GM18505 (cell line): ENCODE results near the gene IMMP2L.

ENCODE experiments used
- ATAC-seq: cut with Tn5 transposase; IDR thresholded peaks from one replicate; pipeline ENCODE4 v1.9.1; 2021; ENCODE audit not compliant: unreplicated experiment
- POLR2A ChIP-seq: IDR thresholded peaks from 4 replicates; pipeline ENCODE4 v1.6.1; 2011; ENCODE audit warnings: borderline replicate concordance; ENCODE audit not compliant: insufficient read depth, insufficient read length; ENCODE audit errors: extremely low read depth

Gene IMMP2L

GRCh38 chr7:111067682-111068081 is 494.6 kb downstream of the IMMP2L start:
- TF ChIP-seq POLR2A, result no peak
- ATAC-seq, result no peak

DNA sequence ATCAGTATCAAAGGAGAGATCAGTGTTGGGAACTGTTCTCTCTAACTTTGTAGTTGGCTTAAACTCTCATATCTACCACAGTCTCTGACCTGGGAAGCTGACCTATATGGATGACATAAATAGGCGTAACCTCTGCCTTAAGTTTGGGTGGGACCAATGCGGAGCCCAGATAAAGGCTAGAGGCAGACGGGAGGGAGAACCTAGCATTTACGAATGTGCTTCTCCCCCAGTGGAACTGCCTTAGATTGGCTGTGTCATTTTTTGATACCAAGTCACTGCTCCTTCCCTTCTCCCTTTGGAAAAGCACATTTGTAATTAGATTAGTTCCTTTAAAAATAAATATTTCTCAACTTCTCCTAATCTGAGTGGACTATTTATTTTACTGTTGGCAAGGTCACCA is 495.0 kb downstream of the IMMP2L start:
- no peak for ATAC-seq
- TF ChIP-seq POLR2A, result no peak

- no peak for ATAC-seq
- no peak for TF ChIP-seq POLR2A
Observed at GRCh38 chr7:111063166-111063565, 499.1 kb downstream of the IMMP2L start.

GRCh38 chr7:111059833-111060232 is 502.5 kb downstream of the IMMP2L start:
- ATAC-seq, result no peak
- no peak for TF ChIP-seq POLR2A

DNA sequence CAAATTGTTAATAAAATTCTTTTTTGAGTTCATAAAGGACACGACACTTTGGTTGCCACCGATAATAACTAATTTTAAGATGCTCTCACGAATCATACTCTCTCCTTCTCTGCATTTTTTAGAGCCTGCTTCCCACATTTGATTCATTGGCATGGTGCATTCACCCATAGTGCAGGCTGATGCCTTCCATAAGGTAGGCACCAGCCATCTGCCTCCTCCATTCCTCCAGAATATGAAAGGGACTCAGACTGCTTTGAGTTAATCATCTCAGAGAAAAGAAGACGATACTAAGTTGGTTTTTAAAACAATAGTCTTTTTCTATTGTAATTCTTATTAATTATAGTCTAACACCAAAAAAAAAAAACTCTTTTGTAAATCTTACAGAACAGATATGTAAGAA is 505.2 kb downstream of the IMMP2L start:
- no peak for ATAC-seq
- no peak for TF ChIP-seq POLR2A

DNA sequence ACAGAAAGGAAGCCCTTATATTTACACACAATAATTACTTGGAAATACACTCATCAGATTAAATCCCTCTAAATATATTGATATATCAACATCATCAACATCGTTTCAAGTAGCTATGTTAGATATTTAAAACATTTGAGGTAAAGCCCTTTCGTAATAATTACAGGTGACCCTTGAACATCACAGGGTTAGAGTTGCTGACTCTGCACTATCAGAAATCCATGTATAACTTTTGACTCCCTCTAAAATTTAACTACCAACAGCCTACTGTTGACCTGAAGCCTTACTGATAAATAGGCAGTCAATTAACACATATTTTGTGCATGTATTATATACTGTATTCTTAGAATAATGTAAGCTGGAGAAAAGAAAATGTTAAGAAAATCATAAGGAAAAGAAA is 505.9 kb downstream of the IMMP2L start:
- no peak for ATAC-seq
- no peak for TF ChIP-seq POLR2A

- no peak for TF ChIP-seq POLR2A
Observed at GRCh38 chr7:111053035-111053434, 509.3 kb downstream of the IMMP2L start.

GRCh38 chr7:111051832-111052231 is 510.5 kb downstream of the IMMP2L start:
- ATAC-seq, result no peak
- no peak for TF ChIP-seq POLR2A

More at GRCh38 chr7:111053035-111053434, 509.3 kb downstream of the IMMP2L start:
- ATAC-seq, result no peak

DNA sequence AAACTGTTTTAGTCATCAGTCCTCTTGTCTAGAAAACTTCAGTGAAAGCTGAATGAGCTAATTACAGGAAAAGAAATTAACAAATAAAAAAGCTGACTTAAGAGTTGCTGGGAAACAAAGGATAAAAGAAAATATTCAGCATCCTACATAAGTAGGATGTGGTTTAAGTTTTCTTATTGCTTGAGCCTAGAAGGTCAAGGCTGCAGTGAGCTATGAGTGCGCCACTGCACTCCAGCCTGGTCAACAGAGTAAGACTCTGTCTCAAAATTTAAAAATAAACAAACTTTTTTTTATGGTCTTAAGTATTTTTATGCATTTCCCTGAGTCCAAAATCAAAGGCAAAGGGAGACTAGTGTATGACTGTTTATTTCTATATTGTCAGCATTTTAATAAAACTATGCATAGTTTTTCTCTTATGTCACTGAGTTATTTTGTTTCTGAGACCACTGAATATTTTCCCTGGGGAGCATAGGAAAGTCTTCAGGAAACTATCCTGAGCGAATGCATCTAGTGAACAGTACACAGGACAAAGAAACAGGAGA is 511.3 kb downstream of the IMMP2L start:
- ATAC-seq, result no peak
- no peak for TF ChIP-seq POLR2A

GRCh38 chr7:111049971-111050680 is 512.2 kb downstream of the IMMP2L start:
- no peak for TF ChIP-seq POLR2A
- ATAC-seq, result no peak

DNA sequence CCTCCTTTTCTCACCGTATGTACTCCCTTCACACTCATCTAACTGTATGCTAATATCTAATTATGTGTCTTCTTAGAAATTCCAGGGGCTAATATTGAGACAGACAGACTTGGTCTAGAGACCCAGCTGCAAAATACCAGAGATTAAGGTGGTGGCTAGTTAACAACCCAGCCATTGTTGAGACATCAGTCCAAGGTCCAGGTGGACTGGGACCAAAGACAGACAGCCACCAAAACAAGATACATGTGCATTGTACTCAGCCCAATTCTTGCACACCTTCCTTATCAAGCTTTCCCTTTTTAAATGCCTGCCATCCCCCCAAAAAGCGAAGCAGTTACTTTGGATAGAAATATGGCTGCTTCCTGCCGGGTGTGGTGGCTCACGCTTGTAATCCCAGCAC is 514.7 kb downstream of the IMMP2L start:
- TF ChIP-seq POLR2A, result no peak
- no peak for ATAC-seq

DNA sequence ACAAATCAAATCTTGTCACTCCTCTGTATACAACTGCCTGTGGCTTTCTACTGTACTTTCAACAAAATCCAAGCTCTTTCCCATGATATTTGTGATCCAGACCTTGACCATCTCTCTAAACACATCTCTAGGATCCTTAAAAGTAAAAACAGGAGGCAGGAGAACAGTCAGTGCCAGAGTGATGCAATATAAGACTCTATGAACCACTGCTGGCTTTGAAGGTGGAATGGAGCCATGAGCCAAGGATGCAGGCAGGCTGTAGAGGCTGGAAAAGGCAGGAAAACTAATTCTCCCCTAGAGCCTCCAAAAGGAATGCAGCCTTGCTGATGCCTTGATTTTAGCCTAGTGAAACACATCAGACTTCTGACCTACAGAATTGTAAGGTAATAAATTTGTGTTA is 516.8 kb downstream of the IMMP2L start:
- no peak for TF ChIP-seq POLR2A
- ATAC-seq, result no peak

DNA sequence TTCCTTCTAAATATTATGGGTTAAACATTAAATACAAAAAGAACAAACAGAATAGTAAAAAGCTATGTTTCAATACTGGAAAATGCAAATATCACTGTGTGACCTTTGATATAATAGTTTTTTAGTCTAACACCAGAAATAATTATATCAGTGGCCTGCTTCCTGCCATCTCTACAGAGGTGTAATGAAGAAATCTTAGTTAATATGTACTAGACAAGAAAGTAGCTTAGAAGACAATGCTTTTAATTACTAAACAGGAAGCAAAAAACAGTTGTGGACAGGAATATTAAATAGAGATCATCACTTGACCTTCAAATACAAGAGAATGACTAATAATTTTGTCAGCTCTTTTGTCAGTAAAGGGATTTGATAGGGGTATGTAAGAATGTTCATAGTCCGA is 518.7 kb downstream of the IMMP2L start:
- TF ChIP-seq POLR2A, result no peak
- peak; percentile 92 for ATAC-seq

DNA sequence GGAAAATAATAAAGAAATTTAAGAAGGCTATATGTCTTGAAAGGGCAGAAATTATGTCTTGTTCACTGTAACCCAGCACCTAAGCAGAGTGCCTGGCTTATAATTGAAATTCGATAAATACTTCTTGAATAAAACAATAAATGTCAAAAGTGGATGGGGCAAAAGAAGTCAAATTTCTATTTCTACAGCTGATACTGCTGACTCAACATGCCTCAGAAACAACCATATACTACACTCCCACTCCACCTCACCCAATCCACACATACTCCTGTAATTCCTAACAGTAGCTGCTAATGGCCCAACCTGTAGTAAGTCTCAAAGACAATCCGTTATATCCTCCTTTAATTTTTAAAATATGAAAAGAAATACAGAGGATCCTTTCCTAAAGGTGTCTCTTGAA is 519.5 kb downstream of the IMMP2L start:
- no peak for TF ChIP-seq POLR2A
- no peak for ATAC-seq
